ENCODE measurements around the gene NECTIN1.

NECTIN1 gene

GRCh38 chr11:119712459-119713358 is 16.3 kb downstream of the NECTIN1 start:
- no peak for DNase-seq

GRCh38 chr11:119712006-119712405 is 17.0 kb downstream of the NECTIN1 start:
- no peak for DNase-seq

- DNase-seq: no peak
Observed at GRCh38 chr11:119711476-119711875, 17.5 kb downstream of the NECTIN1 start.

- DNase-seq: no peak
Observed at GRCh38 chr11:119710417-119710816, 18.6 kb downstream of the NECTIN1 start.

- DNase-seq: no peak
Observed at GRCh38 chr11:119709638-119710346, 19.2 kb downstream of the NECTIN1 start.

GRCh38 chr11:119709171-119709570 is 19.8 kb downstream of the NECTIN1 start:
- no peak for DNase-seq

GRCh38 chr11:119708384-119708783 is 20.6 kb downstream of the NECTIN1 start:
- DNase-seq: no peak

- DNase-seq: no peak
Observed at GRCh38 chr11:119706887-119707286, 22.1 kb downstream of the NECTIN1 start.

GRCh38 chr11:119706029-119706428 is 23.0 kb downstream of the NECTIN1 start:
- DNase-seq: no peak

GRCh38 chr11:119705362-119705761 is 23.6 kb downstream of the NECTIN1 start:
- DNase-seq: no peak

- DNase-seq: no peak
Observed at GRCh38 chr11:119704849-119705248, 24.2 kb downstream of the NECTIN1 start.

- DNase-seq: no peak
Observed at GRCh38 chr11:119701591-119702549, 27.1 kb downstream of the NECTIN1 start.

- DNase-seq: no peak
Observed at GRCh38 chr11:119700536-119701346, 28.3 kb downstream of the NECTIN1 start.

GRCh38 chr11:119700030-119700429 is 29.0 kb downstream of the NECTIN1 start:
- no peak for DNase-seq

GRCh38 chr11:119699227-119699626 is 29.8 kb downstream of the NECTIN1 start:
- no peak for DNase-seq

GRCh38 chr11:119697882-119698281 is 31.1 kb downstream of the NECTIN1 start:
- no peak for DNase-seq

GRCh38 chr11:119697445-119697844 is 31.6 kb downstream of the NECTIN1 start:
- DNase-seq: no peak

- no peak for DNase-seq
Observed at GRCh38 chr11:119696378-119697222, 32.4 kb downstream of the NECTIN1 start.

GRCh38 chr11:119694334-119694733 is 34.7 kb downstream of the NECTIN1 start:
- no peak for DNase-seq

GRCh38 chr11:119693253-119693815 is 35.7 kb downstream of the NECTIN1 start:
- no peak for DNase-seq

- DNase-seq: no peak
Observed at GRCh38 chr11:119692540-119692820, 36.5 kb downstream of the NECTIN1 start.
